ENCODE data around the gene SPRY1.
A peak's percentile ranks its signal among the peaks of the same experiment; 100 is the strongest.

Gene SPRY1

DNA sequence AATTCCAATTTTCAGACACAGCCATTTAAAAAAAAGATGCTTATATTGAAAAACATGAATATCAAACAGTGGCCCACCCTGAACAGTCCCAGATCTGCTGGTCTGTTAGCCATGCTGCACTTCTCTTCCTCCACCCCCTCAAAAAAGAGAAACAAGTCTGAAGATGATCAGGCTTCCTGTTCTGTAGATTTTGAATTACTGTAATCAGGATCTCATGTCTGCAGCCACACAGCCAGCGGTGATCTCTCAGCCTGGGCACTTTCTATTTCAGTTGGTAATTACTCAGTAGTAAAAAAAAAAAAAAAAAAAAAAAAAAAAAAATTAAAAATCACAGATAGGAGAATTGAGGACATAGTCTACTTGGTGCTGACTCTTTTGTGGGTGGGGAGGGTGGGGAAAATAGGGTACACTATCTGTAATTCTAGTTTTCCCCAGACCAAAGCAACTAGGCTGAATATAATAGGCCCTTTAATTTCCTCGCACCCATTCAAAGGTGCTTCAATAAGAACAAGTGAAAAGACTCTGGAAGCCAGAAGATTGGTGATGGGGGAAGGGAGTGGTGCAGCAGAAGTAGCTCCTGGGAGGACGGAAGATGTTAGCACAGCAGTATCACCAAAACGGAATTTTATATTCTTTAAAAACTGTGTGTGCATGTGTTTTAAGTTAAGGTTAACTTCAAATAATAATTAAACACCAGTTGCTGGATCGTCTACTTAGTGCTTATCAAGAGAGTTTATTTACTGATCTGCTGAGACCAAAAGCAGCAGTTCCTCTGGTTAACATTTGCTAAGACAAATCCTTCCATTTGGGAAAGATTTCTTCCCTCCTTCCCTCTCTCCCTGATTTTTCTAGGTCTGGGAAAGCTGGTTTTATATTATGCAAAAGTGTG is 47.0 kb downstream of the SPRY1 start:
- DNase-seq (ENCODE audit: low read depth) = no peak

DNA sequence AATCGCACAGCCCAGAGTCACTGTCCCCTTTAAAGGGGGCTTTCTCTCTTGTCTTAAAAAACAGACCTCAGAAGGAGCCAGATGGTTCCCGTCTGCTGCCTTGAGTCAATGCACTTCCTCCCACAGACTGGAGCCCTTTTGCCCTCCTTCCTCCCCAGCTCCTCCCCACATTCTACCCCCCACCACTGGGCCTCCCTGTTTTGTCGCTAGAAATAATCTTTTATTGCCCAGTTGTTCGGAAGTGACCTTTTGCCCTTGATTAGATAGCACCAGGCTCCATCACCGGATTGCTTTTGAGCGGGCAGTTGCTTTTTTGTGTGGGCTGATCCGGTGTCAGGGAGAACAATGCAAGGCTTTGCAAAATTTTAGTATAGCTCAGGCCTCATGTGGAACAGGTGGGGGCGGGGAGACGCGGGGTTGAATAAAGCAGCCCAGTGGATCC is 47.7 kb downstream of the SPRY1 start:
- no peak for DNase-seq (ENCODE audit: low read depth)

DNA sequence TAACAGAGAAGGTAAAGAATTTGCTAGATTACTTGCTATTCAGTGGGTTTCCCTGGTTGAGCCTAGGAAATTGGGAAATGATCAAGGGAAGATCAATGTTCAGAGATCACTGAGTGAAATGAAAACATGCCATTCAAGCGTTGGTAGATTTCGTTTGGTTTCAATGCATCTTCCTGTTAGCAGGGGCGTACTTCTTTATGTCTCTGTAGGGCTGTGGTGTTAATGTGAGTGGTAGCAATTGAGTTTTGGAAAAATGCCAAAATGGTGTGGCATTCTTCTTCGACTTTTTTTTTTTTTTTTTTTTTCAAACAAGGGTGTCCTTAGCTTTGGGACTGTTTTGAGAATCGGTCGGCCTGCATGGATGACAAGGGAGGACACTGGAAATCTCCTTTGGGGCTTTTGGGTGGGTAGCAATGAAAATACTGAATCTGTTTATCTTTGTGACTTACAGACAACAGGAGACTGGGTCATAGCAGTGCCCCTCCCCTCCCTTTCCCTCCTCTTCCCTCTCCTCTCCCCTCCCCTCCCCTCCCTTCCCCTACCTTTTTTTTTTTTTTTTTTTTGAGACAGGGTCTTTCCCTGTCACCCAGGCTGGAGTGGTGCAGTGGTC is 50.4 kb downstream of the SPRY1 start:
- no peak for DNase-seq (ENCODE audit: low read depth)

DNA sequence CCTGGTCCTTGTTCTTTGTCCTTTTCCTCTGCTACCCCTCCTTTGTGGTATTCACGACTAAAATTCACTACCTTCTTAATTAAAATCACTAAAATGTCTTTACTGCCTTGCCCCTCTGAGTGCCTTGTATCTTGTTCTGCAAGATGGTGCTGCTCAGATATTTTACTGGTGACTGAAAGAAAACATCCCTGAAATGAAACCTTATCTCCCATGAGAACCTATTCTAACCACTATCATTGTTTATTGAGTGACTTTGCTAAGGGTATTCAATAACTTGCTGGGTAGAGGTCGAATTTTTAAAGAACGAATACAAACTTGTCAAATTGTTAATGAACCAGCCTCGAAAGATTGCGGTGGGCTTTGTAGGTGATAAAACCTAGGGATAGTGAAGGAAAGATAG is 52.8 kb downstream of the SPRY1 start:
- no peak for DNase-seq (ENCODE audit: low read depth)

DNA sequence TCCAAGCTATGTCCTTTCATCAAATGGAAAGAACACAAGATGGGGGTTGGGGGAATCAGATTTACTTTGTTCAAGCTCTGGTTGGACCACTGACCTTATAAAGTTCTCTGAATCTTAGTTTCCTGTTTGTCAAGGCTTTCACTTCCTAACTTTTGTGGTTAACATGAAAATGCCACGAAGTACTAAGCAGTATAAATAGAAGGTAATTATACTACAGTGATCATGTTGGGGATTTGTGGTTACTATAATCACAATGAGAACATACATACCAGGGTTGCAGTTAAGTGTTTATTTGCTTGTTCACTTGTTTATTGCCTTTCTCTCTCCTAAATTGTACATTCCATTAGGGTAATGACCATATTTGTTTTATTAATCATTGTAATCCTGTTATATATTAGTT is 53.2 kb downstream of the SPRY1 start:
- peak; percentile 42 for DNase-seq (ENCODE audit: low read depth)

DNA sequence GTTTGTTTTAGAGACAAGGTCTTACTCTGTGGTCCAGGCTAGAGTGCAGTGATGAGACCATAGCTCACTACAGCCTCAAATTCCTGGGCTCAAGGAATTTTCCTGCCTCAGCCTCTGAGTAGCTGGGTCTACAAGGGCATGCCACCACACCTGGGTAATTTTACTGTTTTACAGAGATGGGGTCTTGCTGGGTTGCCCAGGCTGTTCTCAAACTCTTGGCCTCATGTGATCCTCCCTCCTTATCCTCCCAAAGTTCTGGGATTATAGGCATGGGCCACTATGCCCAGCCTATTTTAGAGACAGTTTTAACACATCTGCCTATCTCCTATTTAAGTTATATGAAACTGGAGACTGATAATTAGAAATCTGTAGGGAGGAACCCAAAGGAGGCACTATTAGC is 53.8 kb downstream of the SPRY1 start:
- DNase-seq (ENCODE audit: low read depth) = no peak

DNA sequence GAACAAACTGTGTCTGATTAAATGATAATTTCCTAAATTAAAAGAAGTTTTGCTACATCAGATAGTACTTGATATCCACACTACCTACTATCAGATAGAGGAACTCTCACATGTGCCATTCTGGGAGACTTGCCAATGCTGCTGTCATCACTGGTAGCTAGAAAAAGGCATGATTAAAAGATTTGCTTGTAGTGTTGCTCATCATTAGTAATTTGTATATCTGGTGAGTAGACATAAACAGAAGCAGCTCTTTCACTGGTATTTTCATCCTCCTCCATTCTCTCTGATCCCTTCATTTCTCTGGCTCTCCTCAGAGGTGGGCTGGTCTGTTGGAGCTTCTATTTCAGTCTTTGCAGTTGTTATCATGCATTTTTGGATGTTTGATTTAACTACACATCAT is 56.0 kb downstream of the SPRY1 start:
- DNase-seq (ENCODE audit: low read depth) = peak; percentile 94

DNA sequence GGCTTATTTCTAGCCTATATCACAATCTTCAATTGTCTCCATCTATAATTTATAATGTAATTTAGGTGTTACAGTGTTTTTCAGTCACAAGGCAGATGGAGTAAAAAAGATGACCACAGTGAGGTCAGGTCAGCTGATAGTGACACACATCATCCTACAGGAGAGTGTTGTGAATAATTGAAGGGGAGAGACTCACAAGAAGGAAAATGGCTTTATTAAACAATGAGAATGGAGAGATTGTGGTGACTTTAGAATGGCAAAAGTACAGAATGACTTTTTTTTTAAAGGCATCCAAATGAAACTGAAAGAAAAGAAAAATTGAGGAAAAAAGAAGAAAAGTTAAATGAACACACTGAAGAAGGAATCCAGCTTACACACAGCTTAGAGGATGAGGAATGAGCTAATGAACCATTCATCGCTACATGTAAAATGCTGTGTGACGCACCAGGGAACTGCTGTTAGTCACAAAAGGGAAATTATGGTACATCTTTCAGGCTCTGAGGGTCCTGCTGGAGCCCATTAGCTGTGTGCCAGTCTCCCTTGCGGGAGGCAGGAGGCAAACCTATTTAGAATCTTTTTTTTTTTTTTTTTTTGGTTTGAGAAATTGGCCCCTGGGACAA is 56.6 kb downstream of the SPRY1 start:
- DNase-seq (ENCODE audit: low read depth) = peak; percentile 34
